GM23338 (cell line): ENCODE results near the gene DPH5.

Experiments
- CREB1 ChIP-seq: fragments of 250-450 bp; sonication (Bioruptor Pico); IDR thresholded peaks from 2 replicates; pipeline ENCODE4 v1.5.0; 2020; ENCODE audit warnings: low read depth, mild to moderate bottlenecking, moderate library complexity
- EZH2 ChIP-seq: fragments of 200-600 bp; sonication (generic); IDR thresholded peaks from one replicate; pipeline ENCODE4 v1.8.0; 2017; ENCODE audit warnings: antibody characterized with exemption, mild to moderate bottlenecking, low read depth; ENCODE audit not compliant: unreplicated experiment
- EZH2phosphoT487 ChIP-seq: fragments of 200-600 bp; sonication (generic); IDR thresholded peaks from one replicate; pipeline ENCODE4 v1.8.1; 2018; ENCODE audit warnings: antibody characterized with exemption; ENCODE audit not compliant: unreplicated experiment
- JUNB ChIP-seq: IDR thresholded peaks from one replicate; pipeline ENCODE4 v1.6.1; 2016; ENCODE audit warnings: antibody characterized with exemption; ENCODE audit not compliant: unreplicated experiment
- NANOG ChIP-seq: IDR thresholded peaks from 2 replicates; pipeline ENCODE4 v1.6.1; 2016; ENCODE audit warnings: antibody characterized with exemption, borderline replicate concordance
- POLR2AphosphoS5 ChIP-seq: IDR thresholded peaks from 2 replicates; pipeline ENCODE4 v1.6.1; 2016; ENCODE audit warnings: antibody characterized with exemption, low read depth
- REST ChIP-seq: IDR thresholded peaks from one replicate; pipeline ENCODE4 v1.6.1; 2018; ENCODE audit warnings: antibody characterized with exemption; ENCODE audit not compliant: unreplicated experiment
- STAT1 ChIP-seq: IDR thresholded peaks from one replicate; pipeline ENCODE4 v1.6.1; 2016; ENCODE audit warnings: antibody characterized with exemption; ENCODE audit not compliant: unreplicated experiment
- ZNF331 ChIP-seq: fragments of 250-450 bp; sonication (Bioruptor Pico); IDR thresholded peaks from 2 replicates; pipeline ENCODE4 v1.5.0; 2020; ENCODE audit warnings: low read depth, mild to moderate bottlenecking, moderate library complexity
- TF ChIP-seq, protein P1 (sequence below), 2 experiments: fragments of 200-600 bp in 1 of 2; sonication (generic) in 1 of 2; conservative IDR thresholded peaks; 2 replicates each; pipeline versions ENCODE4 v1.5.1 to v1.6.1; 2016 to 2017; ENCODE audit warnings: antibody characterized with exemption in 2 of 2, low read depth in 2 of 2, mild to moderate bottlenecking in 2 of 2, moderate library complexity in 1 of 2
- TF ChIP-seq, protein P2 (sequence below): IDR thresholded peaks from 2 replicates; pipeline ENCODE4 v1.6.1; 2016; ENCODE audit warnings: antibody characterized with exemption

DNA sequence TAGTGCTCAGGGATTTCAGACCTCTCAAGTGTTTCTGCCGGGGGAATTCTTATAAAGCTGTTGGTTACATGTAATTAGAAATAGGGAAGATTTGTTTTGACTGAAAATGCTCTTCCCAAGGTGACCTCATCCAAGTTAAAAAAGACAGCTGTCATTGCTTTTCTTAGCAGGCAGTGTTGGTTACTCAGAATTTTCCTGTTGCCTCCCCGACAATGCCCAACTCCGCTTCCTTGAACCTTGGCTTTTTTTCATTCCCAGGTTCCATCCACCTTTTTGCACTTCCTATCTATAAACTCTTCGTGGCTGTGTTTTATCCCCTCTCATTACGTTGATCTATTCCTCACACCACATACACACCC, 825 bp upstream of the DPH5 start:
- TF ChIP-seq, protein P1, sequence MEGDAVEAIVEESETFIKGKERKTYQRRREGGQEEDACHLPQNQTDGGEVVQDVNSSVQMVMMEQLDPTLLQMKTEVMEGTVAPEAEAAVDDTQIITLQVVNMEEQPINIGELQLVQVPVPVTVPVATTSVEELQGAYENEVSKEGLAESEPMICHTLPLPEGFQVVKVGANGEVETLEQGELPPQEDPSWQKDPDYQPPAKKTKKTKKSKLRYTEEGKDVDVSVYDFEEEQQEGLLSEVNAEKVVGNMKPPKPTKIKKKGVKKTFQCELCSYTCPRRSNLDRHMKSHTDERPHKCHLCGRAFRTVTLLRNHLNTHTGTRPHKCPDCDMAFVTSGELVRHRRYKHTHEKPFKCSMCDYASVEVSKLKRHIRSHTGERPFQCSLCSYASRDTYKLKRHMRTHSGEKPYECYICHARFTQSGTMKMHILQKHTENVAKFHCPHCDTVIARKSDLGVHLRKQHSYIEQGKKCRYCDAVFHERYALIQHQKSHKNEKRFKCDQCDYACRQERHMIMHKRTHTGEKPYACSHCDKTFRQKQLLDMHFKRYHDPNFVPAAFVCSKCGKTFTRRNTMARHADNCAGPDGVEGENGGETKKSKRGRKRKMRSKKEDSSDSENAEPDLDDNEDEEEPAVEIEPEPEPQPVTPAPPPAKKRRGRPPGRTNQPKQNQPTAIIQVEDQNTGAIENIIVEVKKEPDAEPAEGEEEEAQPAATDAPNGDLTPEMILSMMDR (conservative IDR thresholded peaks at IDR 0.05; ENCODE audit: low read depth in 2 of 2) = no peak
- TF ChIP-seq EZH2 (no peak), JUNB (no peak), EZH2phosphoT487 (no peak), REST (no peak), NANOG (no peak), POLR2AphosphoS5 (no peak), CREB1 (CRISPR knock-in tag) (no peak), STAT1 (no peak), ZNF331 (CRISPR knock-in tag) (no peak)
- TF ChIP-seq, protein P2, sequence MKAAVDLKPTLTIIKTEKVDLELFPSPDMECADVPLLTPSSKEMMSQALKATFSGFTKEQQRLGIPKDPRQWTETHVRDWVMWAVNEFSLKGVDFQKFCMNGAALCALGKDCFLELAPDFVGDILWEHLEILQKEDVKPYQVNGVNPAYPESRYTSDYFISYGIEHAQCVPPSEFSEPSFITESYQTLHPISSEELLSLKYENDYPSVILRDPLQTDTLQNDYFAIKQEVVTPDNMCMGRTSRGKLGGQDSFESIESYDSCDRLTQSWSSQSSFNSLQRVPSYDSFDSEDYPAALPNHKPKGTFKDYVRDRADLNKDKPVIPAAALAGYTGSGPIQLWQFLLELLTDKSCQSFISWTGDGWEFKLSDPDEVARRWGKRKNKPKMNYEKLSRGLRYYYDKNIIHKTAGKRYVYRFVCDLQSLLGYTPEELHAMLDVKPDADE = no peak
